Panc1 (cell line): Measurements from ENCODE around the gene PRC1. TPM values are rescaled to one million over a fixed set of nuclear protein-coding genes. Genes with fewer than 3 reads are reported as not detected.

Experiments
- ATAC-seq: fragments of 200-7000 bp; cut with Tn5 transposase; 2 replicates; pipeline ENCODE4 v1.9.1; 2020; ENCODE audit warnings: mild to moderate bottlenecking, moderate library complexity
- BruUV-seq: library from RNA; stranded (reverse); fragments of 400-500 nt; replicated peaks from 2 replicates; lab custom pipeline; 2021; lab: Mats Ljungman, UMichigan
- CTCF ChIA-PET: fragments of 300-600 bp; sonication (Branson Sonifier 250); formaldehyde crosslinking; loops from one replicate; lab custom pipeline; 2022; ENCODE audit warnings: antibody characterized with exemption; lab: Charles Lee
- POLR2A ChIA-PET: fragments of 300-600 bp; sonication (Branson Sonifier 250); formaldehyde crosslinking; loops from one replicate; lab custom pipeline; 2022; ENCODE audit warnings: antibody characterized with exemption; lab: Charles Lee
- DNase-seq: peaks from one replicate; pipeline ENCODE4 v3.0.0-alpha.2; 2010; ENCODE audit warnings: low read depth, low spot score
- H3K27ac ChIP-seq: 2 replicates; pipeline ENCODE4 v1.5.1; 2011; ENCODE audit warnings: mild to moderate bottlenecking, low read length, inconsistent platforms
- H3K27me3 ChIP-seq: fragments of 200-500 bp; sonication (Bioruptor generic); 2 replicates; pipeline ENCODE4 v1.6.0; 2014; ENCODE audit warnings: low read length, inconsistent platforms; ENCODE audit not compliant: control insufficient read depth, insufficient read depth
- H3K36me3 ChIP-seq: fragments of 200-500 bp; sonication (Bioruptor generic); 2 replicates; pipeline ENCODE4 v1.5.1; 2014; ENCODE audit warnings: inconsistent platforms, mild to moderate bottlenecking, low read length, moderate library complexity; ENCODE audit not compliant: control insufficient read depth, insufficient read depth
- H3K4me1 ChIP-seq: 2 replicates; pipeline ENCODE4 v1.5.1; 2011; ENCODE audit warnings: inconsistent platforms, mild to moderate bottlenecking, low read length, moderate library complexity; ENCODE audit not compliant: control insufficient read depth, insufficient read depth
- H3K4me3 ChIP-seq, 2 experiments: 2 replicates each; pipeline ENCODE4 v1.5.1; 2011 to 2012; ENCODE audit warnings: low read depth in 2 of 2, low read length in 2 of 2, mild to moderate bottlenecking in 2 of 2, inconsistent platforms in 1 of 2, moderate library complexity in 1 of 2
- H3K9me3 ChIP-seq: fragments of 200-500 bp; sonication (Bioruptor generic); 2 replicates; pipeline ENCODE4 v1.5.1; 2014; ENCODE audit warnings: low read depth, mild to moderate bottlenecking, inconsistent platforms, low read length, moderate library complexity; ENCODE audit not compliant: control insufficient read depth, insufficient read depth
- POLR2AphosphoS5 ChIP-seq: IDR thresholded peaks from 2 replicates; pipeline ENCODE4 v1.6.1; 2012; ENCODE audit warnings: mild to moderate bottlenecking, low read depth, low read length, moderate library complexity
- SIN3A ChIP-seq: IDR thresholded peaks from 2 replicates; pipeline ENCODE4 v1.6.1; 2012; ENCODE audit warnings: low read depth, mild to moderate bottlenecking, low read length, moderate library complexity, borderline replicate concordance; ENCODE audit not compliant: insufficient read depth
- TCF7L2 ChIP-seq: IDR thresholded peaks from 2 replicates; pipeline ENCODE4 v1.6.1; 2011; ENCODE audit warnings: mild to moderate bottlenecking, low read depth, low read length, inconsistent platforms
- in situ Hi-C: cut with HindIII; loops from 2 replicates; pipeline ENCODE4 v1.10.0; 2016; ENCODE audit warnings: low sequenced_read_pairs, low pct_unique_long_range_greater_than_20kb
- intact Hi-C: fragments of 100-400 bp; cut with micrococcal nuclease; formaldehyde crosslinking; loops from one replicate; pipeline ENCODE4 v1.10.0; 2022; ENCODE audit not compliant: unreplicated experiment
- total RNA-seq: library from RNA; stranded (reverse); gene quantifications from one replicate; pipeline ENCODE4 v1.2.1, GENCODE V29; 2021; ENCODE audit not compliant: unreplicated experiment
- TF ChIP-seq, protein P1 (sequence below): fragments of 450-650 bp; IDR thresholded peaks from 2 replicates; pipeline ENCODE4 v1.5.1; 2017; ENCODE audit warnings: mild to moderate bottlenecking
- TF ChIP-seq, protein P2 (sequence below), 2 experiments: IDR thresholded peaks; 2 replicates each; pipeline ENCODE4 v1.6.1; 2011 to 2012; ENCODE audit warnings: low read depth in 2 of 2, control low read depth in 1 of 2, low read length in 1 of 2, mild to moderate bottlenecking in 1 of 2, moderate library complexity in 1 of 2; ENCODE audit not compliant: insufficient read depth in 1 of 2

PRC1 gene
- total RNA-seq, 1 experiment from 2014 or later: 228 TPM

DNA sequence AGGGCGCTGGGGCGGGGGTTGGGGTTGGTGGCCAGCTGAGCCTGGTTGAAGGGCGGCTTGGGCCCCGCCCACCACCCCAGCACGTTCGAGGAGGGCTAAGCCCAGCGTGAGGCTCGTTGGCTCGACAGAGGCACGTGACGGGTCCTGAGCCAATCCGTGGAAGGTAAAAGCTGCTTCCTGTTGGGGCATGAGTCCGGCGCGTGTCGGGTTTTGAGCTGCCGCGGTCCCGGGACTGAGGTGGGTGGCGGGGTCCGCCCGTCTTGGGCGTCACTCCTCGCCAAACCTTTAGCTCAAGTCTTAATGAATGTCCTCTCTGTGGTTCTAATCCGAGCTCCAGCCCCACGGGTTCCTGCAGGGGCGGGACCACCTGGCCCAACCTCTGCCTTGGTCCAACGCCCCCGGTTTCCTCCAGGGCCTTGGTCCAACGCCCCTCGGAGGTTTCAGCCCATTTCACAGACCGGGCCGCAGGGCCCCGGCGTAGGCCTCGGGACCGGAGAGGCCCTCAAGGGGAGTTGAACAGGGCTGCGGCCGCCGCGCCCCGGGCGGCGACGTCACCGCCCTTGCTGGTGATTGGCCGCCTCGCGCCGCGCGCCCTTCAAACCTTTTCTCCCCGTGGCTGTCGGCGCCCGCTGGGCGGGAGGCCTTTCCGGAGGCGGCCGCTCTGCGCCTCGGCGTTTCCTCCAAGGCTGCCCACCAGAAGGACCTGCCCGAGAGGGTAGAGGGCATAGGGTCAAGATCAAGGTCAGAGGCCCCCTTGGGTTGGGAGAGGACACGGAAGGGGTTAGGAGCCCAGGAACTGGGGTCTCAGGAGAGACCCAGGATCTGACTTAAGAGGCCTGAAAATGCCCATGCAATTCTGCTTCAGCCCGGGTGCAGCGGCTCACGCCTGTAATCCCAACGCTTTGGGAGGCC lies 39.4 kb downstream of the PRC1 start, which contains the start of gene RCCD1:
RCCD1 (plus strand) TSS at position 173 of the 912 bp plus-strand sequence. CDS start 1,851 bp downstream, outside the sequence.
- DNase-seq: peak; percentile 84
- H3K36me3 ChIP-seq: peaks cover 4% of the 10 kb centered on the region; the same call in 1 of the 2 replicates
- TF ChIP-seq, protein P1, sequence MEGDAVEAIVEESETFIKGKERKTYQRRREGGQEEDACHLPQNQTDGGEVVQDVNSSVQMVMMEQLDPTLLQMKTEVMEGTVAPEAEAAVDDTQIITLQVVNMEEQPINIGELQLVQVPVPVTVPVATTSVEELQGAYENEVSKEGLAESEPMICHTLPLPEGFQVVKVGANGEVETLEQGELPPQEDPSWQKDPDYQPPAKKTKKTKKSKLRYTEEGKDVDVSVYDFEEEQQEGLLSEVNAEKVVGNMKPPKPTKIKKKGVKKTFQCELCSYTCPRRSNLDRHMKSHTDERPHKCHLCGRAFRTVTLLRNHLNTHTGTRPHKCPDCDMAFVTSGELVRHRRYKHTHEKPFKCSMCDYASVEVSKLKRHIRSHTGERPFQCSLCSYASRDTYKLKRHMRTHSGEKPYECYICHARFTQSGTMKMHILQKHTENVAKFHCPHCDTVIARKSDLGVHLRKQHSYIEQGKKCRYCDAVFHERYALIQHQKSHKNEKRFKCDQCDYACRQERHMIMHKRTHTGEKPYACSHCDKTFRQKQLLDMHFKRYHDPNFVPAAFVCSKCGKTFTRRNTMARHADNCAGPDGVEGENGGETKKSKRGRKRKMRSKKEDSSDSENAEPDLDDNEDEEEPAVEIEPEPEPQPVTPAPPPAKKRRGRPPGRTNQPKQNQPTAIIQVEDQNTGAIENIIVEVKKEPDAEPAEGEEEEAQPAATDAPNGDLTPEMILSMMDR: no peak
- TF ChIP-seq SIN3A: peak; percentile 67; the same call in 1 of the 2 replicates
- TF ChIP-seq, protein P2, sequence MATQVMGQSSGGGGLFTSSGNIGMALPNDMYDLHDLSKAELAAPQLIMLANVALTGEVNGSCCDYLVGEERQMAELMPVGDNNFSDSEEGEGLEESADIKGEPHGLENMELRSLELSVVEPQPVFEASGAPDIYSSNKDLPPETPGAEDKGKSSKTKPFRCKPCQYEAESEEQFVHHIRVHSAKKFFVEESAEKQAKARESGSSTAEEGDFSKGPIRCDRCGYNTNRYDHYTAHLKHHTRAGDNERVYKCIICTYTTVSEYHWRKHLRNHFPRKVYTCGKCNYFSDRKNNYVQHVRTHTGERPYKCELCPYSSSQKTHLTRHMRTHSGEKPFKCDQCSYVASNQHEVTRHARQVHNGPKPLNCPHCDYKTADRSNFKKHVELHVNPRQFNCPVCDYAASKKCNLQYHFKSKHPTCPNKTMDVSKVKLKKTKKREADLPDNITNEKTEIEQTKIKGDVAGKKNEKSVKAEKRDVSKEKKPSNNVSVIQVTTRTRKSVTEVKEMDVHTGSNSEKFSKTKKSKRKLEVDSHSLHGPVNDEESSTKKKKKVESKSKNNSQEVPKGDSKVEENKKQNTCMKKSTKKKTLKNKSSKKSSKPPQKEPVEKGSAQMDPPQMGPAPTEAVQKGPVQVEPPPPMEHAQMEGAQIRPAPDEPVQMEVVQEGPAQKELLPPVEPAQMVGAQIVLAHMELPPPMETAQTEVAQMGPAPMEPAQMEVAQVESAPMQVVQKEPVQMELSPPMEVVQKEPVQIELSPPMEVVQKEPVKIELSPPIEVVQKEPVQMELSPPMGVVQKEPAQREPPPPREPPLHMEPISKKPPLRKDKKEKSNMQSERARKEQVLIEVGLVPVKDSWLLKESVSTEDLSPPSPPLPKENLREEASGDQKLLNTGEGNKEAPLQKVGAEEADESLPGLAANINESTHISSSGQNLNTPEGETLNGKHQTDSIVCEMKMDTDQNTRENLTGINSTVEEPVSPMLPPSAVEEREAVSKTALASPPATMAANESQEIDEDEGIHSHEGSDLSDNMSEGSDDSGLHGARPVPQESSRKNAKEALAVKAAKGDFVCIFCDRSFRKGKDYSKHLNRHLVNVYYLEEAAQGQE (IDR thresholded peaks at IDR 0.05; ENCODE audit: insufficient read depth in 1 of 2, low read depth in 2 of 2, low read length in 1 of 2): no peak
- TF ChIP-seq TCF7L2: peak; percentile 70; the same call in 1 of the 2 replicates
- peak; percentile 97 for TF ChIP-seq POLR2AphosphoS5
- TSS peak; percentile 78 for BruUV-seq
- ChIA-PET CTCF (interaction anchor here (3.4 kb wide), 1 partner anchor 95 kb away, joined by 16 read pairs; no protein-coding TSS in a partner anchor), POLR2A (interaction anchor here (0.7 kb wide), 1 partner anchor 25 kb away, joined by 5 read pairs; no protein-coding TSS in a partner anchor)
- intact Hi-C loops: no loop called here
- in situ Hi-C loops: no loop called here
- peak within 1 kb of the TSS; percentile 96 for H3K27ac ChIP-seq
- no peaks in the 10 kb centered on the region for H3K9me3 ChIP-seq
- H3K4me1 ChIP-seq: peaks cover 17% of the 10 kb centered on the region
- peak; percentile 91 for ATAC-seq
- H3K27me3 ChIP-seq: no peaks in the 10 kb centered on the region
- peak within 1 kb of the TSS; percentile 77 to 81 for H3K4me3 ChIP-seq

DNA sequence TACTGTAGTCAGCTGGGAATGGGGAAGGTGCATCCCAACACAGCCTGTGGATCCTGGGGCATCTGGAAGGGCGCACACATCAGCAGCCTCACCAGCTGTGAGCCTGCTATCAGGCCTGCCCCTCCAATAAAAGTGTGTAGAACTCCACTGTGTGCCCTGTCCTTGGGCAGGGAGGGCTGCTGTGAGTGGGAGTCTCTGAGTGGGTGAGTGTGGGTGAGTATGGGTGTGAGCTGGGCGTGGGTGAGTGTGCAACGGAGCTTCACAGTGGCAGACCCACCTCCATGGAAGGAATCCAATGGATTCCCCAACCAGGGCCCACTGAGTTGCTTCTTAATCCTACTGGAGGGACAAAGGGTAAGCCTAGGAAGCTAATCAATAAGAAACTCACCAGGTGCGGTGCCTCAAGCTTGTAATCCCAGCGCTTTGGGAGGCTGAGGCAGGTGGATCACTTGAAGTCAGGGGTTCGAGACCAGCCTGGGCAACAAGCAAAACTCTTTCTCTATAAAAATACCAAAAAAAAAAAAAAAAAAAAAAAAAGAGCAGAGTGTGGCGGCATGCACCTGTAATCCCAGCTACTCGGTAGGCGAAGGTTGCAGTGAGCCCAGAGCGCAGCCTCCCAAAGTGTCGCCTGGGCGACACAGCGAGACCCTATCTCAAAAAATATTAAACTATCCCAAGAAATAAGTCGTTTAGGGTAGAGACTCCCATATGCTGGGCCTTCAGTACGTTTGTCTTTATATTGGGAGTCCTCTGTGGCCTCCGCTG lies 40.2 kb downstream of the PRC1 start:
- Histone ChIP-seq H3K4me1 (peaks cover 23% of the 10 kb centered on the region), H3K27me3 (no peaks in the 10 kb centered on the region), H3K9me3 (no peaks in the 10 kb centered on the region), H3K27ac (peak overlapping the region; percentile 96), H3K4me3 (peak overlapping the region; percentile 77 to 81; a peak in 3 of 4 replicates), H3K36me3 (peaks cover 4% of the 10 kb centered on the region; the same call in 1 of the 2 replicates)
- ChIA-PET CTCF (interaction anchor here (1.1 to 3.4 kb wide), 2 partner anchors 96 kb away, joined by 3 to 16 read pairs; no protein-coding TSS in a partner anchor), POLR2A (no interaction called here)
- DNase-seq (no peak), ATAC-seq (no peak)
- TF ChIP-seq SIN3A (no peak), TCF7L2 (no peak), POLR2AphosphoS5 (no peak)
- TF ChIP-seq, protein P2 (IDR thresholded peaks at IDR 0.05; ENCODE audit: insufficient read depth in 1 of 2, low read depth in 2 of 2, low read length in 1 of 2): no peak
- TF ChIP-seq, protein P1: no peak
- intact Hi-C loops: no loop called here
- in situ Hi-C loops: no loop called here
- TSS peak; percentile 71 for BruUV-seq
